ENCODE data around the gene DNMT3A.

DNA sequence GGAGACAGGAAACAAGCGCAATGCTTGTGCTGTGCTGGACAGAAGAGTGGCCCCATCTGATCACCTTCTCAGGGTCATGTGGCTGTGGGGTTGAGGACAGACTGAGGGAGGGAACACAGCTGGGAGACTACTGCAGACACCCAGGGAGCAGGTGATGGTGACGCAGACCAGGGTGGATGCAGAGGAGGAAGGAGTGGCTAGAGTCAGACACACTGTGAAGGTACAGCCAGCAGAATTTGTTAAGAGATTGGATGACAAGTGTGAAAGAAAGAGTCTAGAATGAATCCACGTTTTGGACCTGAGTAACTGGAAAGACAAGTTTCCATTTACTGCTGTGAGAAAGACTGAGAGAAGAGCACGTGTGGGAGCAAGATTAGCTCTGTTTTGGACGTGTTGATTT, 157.5 kb downstream of the DNMT3A start:
- no peak for TF ChIP-seq POLR2A (IDR thresholded peaks at IDR 0.05)
- TF ChIP-seq, protein P1, sequence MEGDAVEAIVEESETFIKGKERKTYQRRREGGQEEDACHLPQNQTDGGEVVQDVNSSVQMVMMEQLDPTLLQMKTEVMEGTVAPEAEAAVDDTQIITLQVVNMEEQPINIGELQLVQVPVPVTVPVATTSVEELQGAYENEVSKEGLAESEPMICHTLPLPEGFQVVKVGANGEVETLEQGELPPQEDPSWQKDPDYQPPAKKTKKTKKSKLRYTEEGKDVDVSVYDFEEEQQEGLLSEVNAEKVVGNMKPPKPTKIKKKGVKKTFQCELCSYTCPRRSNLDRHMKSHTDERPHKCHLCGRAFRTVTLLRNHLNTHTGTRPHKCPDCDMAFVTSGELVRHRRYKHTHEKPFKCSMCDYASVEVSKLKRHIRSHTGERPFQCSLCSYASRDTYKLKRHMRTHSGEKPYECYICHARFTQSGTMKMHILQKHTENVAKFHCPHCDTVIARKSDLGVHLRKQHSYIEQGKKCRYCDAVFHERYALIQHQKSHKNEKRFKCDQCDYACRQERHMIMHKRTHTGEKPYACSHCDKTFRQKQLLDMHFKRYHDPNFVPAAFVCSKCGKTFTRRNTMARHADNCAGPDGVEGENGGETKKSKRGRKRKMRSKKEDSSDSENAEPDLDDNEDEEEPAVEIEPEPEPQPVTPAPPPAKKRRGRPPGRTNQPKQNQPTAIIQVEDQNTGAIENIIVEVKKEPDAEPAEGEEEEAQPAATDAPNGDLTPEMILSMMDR (IDR thresholded peaks at IDR 0.05), result no peak
